Keratinocyte (primary cell): Measurements from ENCODE around the gene TCF23. TPM values are rescaled to one million over a fixed set of nuclear protein-coding genes. Genes with fewer than 3 reads are reported as not detected.

Experiments used
- DNase-seq: peaks from one replicate; pipeline ENCODE4 v3.0.0-alpha.2; 2011; ENCODE audit warnings: low read depth, missing footprints, low spot score
- FAIRE-seq: peaks from 2 replicates; lab custom pipeline; 2011; peaks lifted over from hg19 to GRCh38; lab: Jason Lieb, UNC
- H2AFZ ChIP-seq: 2 replicates; pipeline ENCODE4 v1.6.0; 2012; ENCODE audit warnings: low read length, control low read depth, inconsistent platforms; ENCODE audit not compliant: control insufficient read depth
- H3K27ac ChIP-seq: 2 replicates; pipeline ENCODE4 v1.5.1; 2011; ENCODE audit warnings: low read length; ENCODE audit not compliant: control insufficient read depth, insufficient read depth
- H3K27me3 ChIP-seq: 3 replicates; pipeline ENCODE4 v1.6.0; 2011; ENCODE audit warnings: low read length; ENCODE audit not compliant: control insufficient read depth, insufficient read depth; ENCODE audit errors: extremely low read depth
- H3K36me3 ChIP-seq, 2 experiments: 2 replicates in 1 of 2; 3 replicates in 1 of 2; pipeline ENCODE4 v1.5.1; 2011; ENCODE audit warnings: low read length in 2 of 2, mild to moderate bottlenecking in 1 of 2; ENCODE audit not compliant: control insufficient read depth in 2 of 2, insufficient read depth in 2 of 2; ENCODE audit errors: extremely low read depth in 1 of 2
- H3K4me1 ChIP-seq: 3 replicates; pipeline ENCODE4 v1.5.1; 2011; ENCODE audit warnings: low read length; ENCODE audit not compliant: control insufficient read depth, insufficient read depth; ENCODE audit errors: extremely low read depth
- H3K4me2 ChIP-seq: 3 replicates; pipeline ENCODE4 v1.6.0; 2011; ENCODE audit warnings: low read depth, low read length; ENCODE audit not compliant: control insufficient read depth, insufficient read depth; ENCODE audit errors: extremely low read depth
- H3K4me3 ChIP-seq, 3 experiments: fragments of 200-600 bp in 1 of 3; sonication (generic) in 1 of 3; 2 replicates in 2 of 3; 3 replicates in 1 of 3; pipeline ENCODE4 v1.5.1; 2011 to 2016; ENCODE audit warnings: low read length in 3 of 3, mild to moderate bottlenecking in 3 of 3, control low read depth in 2 of 3, inconsistent platforms in 1 of 3, low read depth in 1 of 3, mixed read lengths in 1 of 3, mixed run types in 1 of 3, moderate library complexity in 1 of 3; ENCODE audit not compliant: control insufficient read depth in 2 of 3, insufficient read depth in 2 of 3; ENCODE audit errors: extremely low read depth in 1 of 3
- H3K79me2 ChIP-seq: 2 replicates; pipeline ENCODE4 v1.6.0; 2012; ENCODE audit warnings: low read length; ENCODE audit not compliant: control insufficient read depth, insufficient read depth
- H3K9ac ChIP-seq: 3 replicates; pipeline ENCODE4 v1.6.0; 2011; ENCODE audit warnings: low read length; ENCODE audit not compliant: control insufficient read depth, insufficient read depth; ENCODE audit errors: extremely low read depth
- H3K9me1 ChIP-seq: 3 replicates; pipeline ENCODE4 v1.6.0; 2011; ENCODE audit warnings: low read length; ENCODE audit not compliant: control insufficient read depth, insufficient read depth; ENCODE audit errors: extremely low read depth
- H3K9me3 ChIP-seq: 2 replicates; pipeline ENCODE4 v1.5.1; 2012; ENCODE audit warnings: low read depth, low read length; ENCODE audit not compliant: control insufficient read depth
- H4K20me1 ChIP-seq: 3 replicates; pipeline ENCODE4 v1.6.0; 2011; ENCODE audit warnings: low read length; ENCODE audit not compliant: control insufficient read depth, insufficient read depth; ENCODE audit errors: extremely low read depth
- CTCF ChIP-seq, 3 experiments: IDR thresholded peaks in 1 of 3; conservative IDR thresholded peaks in 1 of 3; optimal IDR thresholded peaks in 1 of 3; 2 replicates in 2 of 3; 3 replicates in 1 of 3; pipeline versions ENCODE3 to v1.5.1; 2011; ENCODE audit warnings: low read length in 3 of 3, mild to moderate bottlenecking in 3 of 3, moderate library complexity in 2 of 3, control low read depth in 1 of 3, inconsistent platforms in 1 of 3; ENCODE audit not compliant: insufficient read depth in 2 of 3; ENCODE audit errors: extremely low read depth in 1 of 3
- EZH2 ChIP-seq: IDR thresholded peaks from one replicate; pipeline ENCODE4 v1.6.1; 2012; ENCODE audit warnings: inconsistent platforms, mild to moderate bottlenecking, low read length, moderate library complexity
- dilution Hi-C: fragments of 300-500 bp; cut with MboI; formaldehyde crosslinking; loops from one replicate; pipeline ENCODE4 v1.7.0; 2020; ENCODE audit warnings: low sequenced_read_pairs; ENCODE audit not compliant: extremely low pct_ligation_motif_present
- polyA plus RNA-seq, 5 experiments: library from polyadenylated mRNA; depleted of rRNA in 3 of 5; stranded (reverse) in 3 of 5; stranded (forward) in 1 of 5; unstranded in 1 of 5; fragments of >200 nt; gene quantifications; 1 replicate in 1 of 5; 2 replicates in 3 of 5; 3 replicates in 1 of 5; pipeline versions ENCODE4 v1.2.1 to v1.2.3, GENCODE V29; 2011 to 2012; ENCODE audit warnings: missing spikeins in 2 of 5, low read depth in 1 of 5, low replicate concordance in 1 of 5

The TCF23 gene
- polyA plus RNA-seq, 1 donor (not counting 4 experiments of a cell fraction or from before 2014, with no cell fraction given): not detected

GRCh38 chr2:27201675-27202074, 52.9 kb downstream of the TCF23 start:
- no peaks in the 10 kb centered on the region for H4K20me1 ChIP-seq
- H3K9me3 ChIP-seq: no peaks in the 10 kb centered on the region
- DNase-seq (no peak), FAIRE-seq (no peak)
- H3K27ac ChIP-seq: no peak overlapping the region
- H3K9ac ChIP-seq: no peak overlapping the region
- no peaks in the 10 kb centered on the region for H3K79me2 ChIP-seq
- no peak for TF ChIP-seq EZH2
- TF ChIP-seq CTCF (optimal IDR thresholded peaks at IDR 0.05 in 1 of 3, IDR thresholded peaks at IDR 0.05 in 1 of 3, conservative IDR thresholded peaks at IDR 0.05 in 1 of 3; ENCODE audit: extremely low read depth in 1 of 3, insufficient read depth in 2 of 3, low read length in 3 of 3): no peak
- H3K4me1 ChIP-seq: peaks cover 3% of the 10 kb centered on the region
- H3K36me3 ChIP-seq: peaks cover 28 to 45% of the 10 kb centered on the region in 2 experiments
- no peaks in the 10 kb centered on the region for H3K9me1 ChIP-seq
- H3K4me2 ChIP-seq: no peak overlapping the region
- H3K27me3 ChIP-seq: no peaks in the 10 kb centered on the region
- H2AFZ ChIP-seq: no peak overlapping the region
- H3K4me3 ChIP-seq: no peak overlapping the region
- dilution Hi-C loops: no loop called here

DNA sequence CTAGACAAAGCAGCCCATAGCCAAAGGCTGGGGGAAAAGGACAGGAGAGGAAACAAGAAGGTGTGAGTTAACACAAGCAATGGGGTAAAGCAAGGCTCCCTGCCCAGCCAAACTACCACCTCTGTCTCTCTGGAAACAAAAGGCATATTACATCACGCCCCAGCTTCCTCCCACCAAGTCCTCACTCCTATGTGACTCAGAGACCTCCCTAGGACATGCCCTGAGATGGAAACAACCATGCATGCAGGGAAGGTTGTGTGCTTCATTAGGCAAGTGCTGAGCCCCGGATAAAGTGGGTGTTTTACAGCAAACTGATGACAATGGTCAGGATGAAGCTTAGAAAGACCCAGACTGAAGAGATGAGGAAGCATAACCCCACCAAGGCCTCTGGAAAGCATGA, 54.0 kb downstream of the TCF23 start:
- Histone ChIP-seq H3K4me3 (no peak overlapping the region), H3K9ac (no peak overlapping the region), H3K27ac (no peak overlapping the region), H2AFZ (no peak overlapping the region), H3K36me3 (peaks cover 38 to 57% of the 10 kb centered on the region in 2 experiments), H3K4me1 (peaks cover 3% of the 10 kb centered on the region), H3K27me3 (no peaks in the 10 kb centered on the region), H3K9me3 (no peaks in the 10 kb centered on the region), H4K20me1 (no peaks in the 10 kb centered on the region), H3K79me2 (no peaks in the 10 kb centered on the region), H3K4me2 (no peak overlapping the region), H3K9me1 (no peaks in the 10 kb centered on the region)
- no peak for FAIRE-seq
- dilution Hi-C loops: no loop called here
- DNase-seq: no peak
- TF ChIP-seq CTCF (optimal IDR thresholded peaks at IDR 0.05 in 1 of 3, IDR thresholded peaks at IDR 0.05 in 1 of 3, conservative IDR thresholded peaks at IDR 0.05 in 1 of 3; ENCODE audit: extremely low read depth in 1 of 3, insufficient read depth in 2 of 3, low read length in 3 of 3) (no peak), EZH2 (no peak)
